Measurements from ENCODE around the gene SSPN.

- TF ChIP-seq TEAD4 (IDR thresholded peaks at IDR 0.05) (no peak), MAX (IDR thresholded peaks at IDR 0.05) (no peak), RAD21 (IDR thresholded peaks at IDR 0.05; ENCODE audit: low read depth) (no peak), REST (IDR thresholded peaks at IDR 0.05; ENCODE audit: low read depth) (no peak)
Observed at GRCh38 chr12:26279091-26279490, 83.7 kb downstream of the SSPN start.

Measured in Ishikawa (cell line).